HEK293T (cell line): ENCODE data around the gene PPP4R4.

ENCODE experiments used
- BHLHE40 ChIP-seq: fragments of 450-650 bp; IDR thresholded peaks from 2 replicates; pipeline ENCODE4 v1.6.1; 2016; ENCODE audit warnings: mild to moderate bottlenecking, moderate library complexity, borderline replicate concordance
- CTBP1 ChIP-seq: fragments of 450-650 bp; IDR thresholded peaks from 2 replicates; pipeline ENCODE4 v1.6.1; 2016; ENCODE audit warnings: borderline replicate concordance
- ELF4 ChIP-seq: fragments of 450-650 bp; IDR thresholded peaks from 2 replicates; pipeline ENCODE4 v1.6.1; 2017; ENCODE audit warnings: antibody characterized with exemption
- FOXM1 ChIP-seq: fragments of 450-650 bp; IDR thresholded peaks from 2 replicates; pipeline ENCODE4 v1.6.1; 2017; ENCODE audit warnings: mild to moderate bottlenecking, borderline replicate concordance
- L3MBTL2 ChIP-seq: fragments of 450-650 bp; conservative IDR thresholded peaks from 2 replicates; pipeline ENCODE4 v1.6.1; 2016; ENCODE audit warnings: mild to moderate bottlenecking
- SP1 ChIP-seq: fragments of 450-650 bp; IDR thresholded peaks from 2 replicates; pipeline ENCODE4 v1.6.1; 2017
- SUZ12 ChIP-seq: fragments of 450-650 bp; IDR thresholded peaks from 2 replicates; pipeline ENCODE4 v1.6.1; 2016; ENCODE audit warnings: mild to moderate bottlenecking
- TARDBP ChIP-seq: fragments of 450-650 bp; IDR thresholded peaks from 2 replicates; pipeline ENCODE4 v1.6.1; 2016
- ZNF384 ChIP-seq: fragments of 450-650 bp; IDR thresholded peaks from 2 replicates; pipeline ENCODE4 v1.6.1; 2016

- no peak for TF ChIP-seq ELF4
- TF ChIP-seq BHLHE40 = no peak
- TF ChIP-seq FOXM1 = no peak
- no peak for TF ChIP-seq ZNF384
- TF ChIP-seq SP1 = no peak
- TF ChIP-seq TARDBP = no peak
- no peak for TF ChIP-seq CTBP1
- TF ChIP-seq L3MBTL2 = no peak
- no peak for TF ChIP-seq SUZ12
Measured at GRCh38 chr14:94316692-94317091, 142.6 kb downstream of the PPP4R4 start.
